Measurements from ENCODE around the gene QRSL1.

DNA sequence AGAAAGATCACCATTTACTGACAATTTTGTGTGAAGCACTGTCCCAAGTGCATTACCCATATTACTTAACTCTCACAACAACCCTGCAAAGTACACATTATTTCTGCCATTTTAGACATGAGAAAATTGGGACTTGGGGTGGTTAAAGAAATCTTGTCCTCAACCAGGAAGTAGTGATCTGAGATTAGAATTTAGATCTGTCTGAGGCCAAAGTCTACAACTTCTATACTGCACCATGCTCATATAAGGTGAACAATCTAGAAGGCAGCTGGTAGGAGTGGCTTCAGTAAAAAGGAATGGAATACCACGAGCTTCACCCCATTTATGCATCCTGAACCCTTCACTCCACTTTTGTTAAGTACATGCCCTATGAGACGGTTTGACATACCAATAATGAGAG, 87.6 kb downstream of the QRSL1 start:
- TF ChIP-seq FOXM1 (IDR thresholded peaks at IDR 0.05; ENCODE audit: borderline replicate concordance) (no peak), SUZ12 (IDR thresholded peaks at IDR 0.05) (no peak), SP1 (IDR thresholded peaks at IDR 0.05) (no peak), ELF4 (IDR thresholded peaks at IDR 0.05) (no peak), NFRKB (IDR thresholded peaks at IDR 0.05) (no peak), BHLHE40 (IDR thresholded peaks at IDR 0.05; ENCODE audit: borderline replicate concordance) (no peak), FOXA1 (IDR thresholded peaks at IDR 0.05) (no peak)
